Omental fat pad (tissue), 4 donors: ENCODE measurements around the gene TSNAXIP1. TPM values are rescaled to one million over a fixed set of nuclear protein-coding genes. Genes with fewer than 3 reads are reported as not detected.
A peak's percentile ranks its signal among the peaks of the same experiment; 100 is the strongest.

ENCODE experiments used
- ATAC-seq: fragments of 150-250 bp; one replicate; pipeline ENCODE4 v1.9.1; 2016; ENCODE audit warnings: mild to moderate bottlenecking, moderate library complexity; ENCODE audit not compliant: low FRiP score
- DNase-seq: peaks from one replicate; pipeline ENCODE4 v3.0.0-alpha.2; 2019; ENCODE audit warnings: low spot score
- total RNA-seq, 4 donors: library from RNA; depleted of rRNA; stranded (reverse); fragments of >200 nt; gene quantifications; one replicate each; pipeline ENCODE4 v1.1.0, GENCODE V29; 2016
- TF ChIP-seq, protein P1 (sequence below), 3 donors: fragments of 450-650 bp; IDR thresholded peaks; one replicate each; pipeline ENCODE4 v1.5.1; 2016 to 2017; ENCODE audit warnings: antibody characterized with exemption in 3 of 3, mild to moderate bottlenecking in 3 of 3, moderate library complexity in 2 of 3

The TSNAXIP1 gene
- total RNA-seq, 4 donors from 2014 or later: 0.60 to 1.9 (median 1.1) TPM

DNA sequence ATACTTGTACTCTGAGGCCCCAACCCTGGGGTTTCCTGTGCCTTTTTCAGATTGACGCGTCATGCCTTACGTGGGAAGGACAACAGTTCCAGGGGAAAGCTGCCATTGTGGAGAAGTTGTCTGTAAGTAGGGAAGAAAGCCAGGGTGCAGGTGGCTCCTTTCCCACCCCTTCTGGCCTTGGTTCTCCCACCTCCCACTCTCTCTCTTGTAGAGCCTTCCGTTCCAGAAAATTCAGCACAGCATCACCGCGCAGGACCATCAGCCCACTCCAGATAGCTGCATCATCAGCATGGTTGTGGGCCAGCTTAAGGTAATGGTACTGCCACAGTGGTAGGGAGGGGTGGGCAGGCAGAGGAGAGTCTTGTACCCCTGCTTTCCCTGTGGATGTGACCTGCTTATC is 61.6 kb downstream of the TSNAXIP1 start:
- DNase-seq: no peak
- TF ChIP-seq, protein P1, sequence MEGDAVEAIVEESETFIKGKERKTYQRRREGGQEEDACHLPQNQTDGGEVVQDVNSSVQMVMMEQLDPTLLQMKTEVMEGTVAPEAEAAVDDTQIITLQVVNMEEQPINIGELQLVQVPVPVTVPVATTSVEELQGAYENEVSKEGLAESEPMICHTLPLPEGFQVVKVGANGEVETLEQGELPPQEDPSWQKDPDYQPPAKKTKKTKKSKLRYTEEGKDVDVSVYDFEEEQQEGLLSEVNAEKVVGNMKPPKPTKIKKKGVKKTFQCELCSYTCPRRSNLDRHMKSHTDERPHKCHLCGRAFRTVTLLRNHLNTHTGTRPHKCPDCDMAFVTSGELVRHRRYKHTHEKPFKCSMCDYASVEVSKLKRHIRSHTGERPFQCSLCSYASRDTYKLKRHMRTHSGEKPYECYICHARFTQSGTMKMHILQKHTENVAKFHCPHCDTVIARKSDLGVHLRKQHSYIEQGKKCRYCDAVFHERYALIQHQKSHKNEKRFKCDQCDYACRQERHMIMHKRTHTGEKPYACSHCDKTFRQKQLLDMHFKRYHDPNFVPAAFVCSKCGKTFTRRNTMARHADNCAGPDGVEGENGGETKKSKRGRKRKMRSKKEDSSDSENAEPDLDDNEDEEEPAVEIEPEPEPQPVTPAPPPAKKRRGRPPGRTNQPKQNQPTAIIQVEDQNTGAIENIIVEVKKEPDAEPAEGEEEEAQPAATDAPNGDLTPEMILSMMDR (IDR thresholded peaks at IDR 0.05): no peak
- no peak for ATAC-seq

DNA sequence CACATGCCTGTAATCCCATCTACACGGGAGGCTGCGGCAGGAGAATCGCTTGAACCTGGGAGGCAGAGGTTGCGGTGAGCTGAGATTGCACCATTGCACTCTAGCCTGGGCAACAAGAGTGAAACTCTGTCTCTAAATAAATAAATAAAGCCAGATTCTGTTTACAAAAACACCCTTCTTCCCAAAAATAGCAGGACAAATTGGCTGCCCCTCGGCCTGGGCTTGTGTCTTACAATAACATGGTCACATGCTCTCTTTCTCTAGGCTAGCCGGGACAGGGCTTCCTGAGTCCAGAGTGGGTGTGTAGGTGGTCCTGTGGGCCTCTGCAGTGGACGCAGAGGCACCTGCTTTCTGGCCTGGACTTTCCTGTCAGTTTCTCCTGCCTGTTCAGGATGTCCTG is 63.0 kb downstream of the TSNAXIP1 start:
- TF ChIP-seq, protein P1 (IDR thresholded peaks at IDR 0.05): no peak
- DNase-seq (no peak), ATAC-seq (no peak)

DNA sequence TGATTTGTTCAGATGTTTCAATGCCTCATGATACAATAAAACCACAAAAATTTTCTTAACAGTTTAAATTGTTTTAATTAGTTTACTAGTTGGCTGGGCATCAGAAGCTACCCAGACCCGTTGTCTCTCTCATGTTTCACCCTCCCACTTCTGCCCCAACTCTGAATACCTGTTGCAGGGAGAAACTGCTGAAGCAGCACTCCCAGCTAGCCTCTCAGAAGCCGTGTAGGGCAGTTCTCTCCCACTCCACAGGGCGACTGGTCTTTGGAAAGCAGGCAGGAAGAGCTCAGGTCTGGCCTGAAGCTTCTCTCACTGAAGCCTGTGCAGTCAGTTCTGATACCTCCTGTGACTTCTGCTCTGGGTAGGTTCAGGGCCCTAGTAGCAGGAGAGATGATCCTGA is 64.6 kb downstream of the TSNAXIP1 start:
- ATAC-seq: no peak
- TF ChIP-seq, protein P1 (IDR thresholded peaks at IDR 0.05): no peak
- DNase-seq: no peak

DNA sequence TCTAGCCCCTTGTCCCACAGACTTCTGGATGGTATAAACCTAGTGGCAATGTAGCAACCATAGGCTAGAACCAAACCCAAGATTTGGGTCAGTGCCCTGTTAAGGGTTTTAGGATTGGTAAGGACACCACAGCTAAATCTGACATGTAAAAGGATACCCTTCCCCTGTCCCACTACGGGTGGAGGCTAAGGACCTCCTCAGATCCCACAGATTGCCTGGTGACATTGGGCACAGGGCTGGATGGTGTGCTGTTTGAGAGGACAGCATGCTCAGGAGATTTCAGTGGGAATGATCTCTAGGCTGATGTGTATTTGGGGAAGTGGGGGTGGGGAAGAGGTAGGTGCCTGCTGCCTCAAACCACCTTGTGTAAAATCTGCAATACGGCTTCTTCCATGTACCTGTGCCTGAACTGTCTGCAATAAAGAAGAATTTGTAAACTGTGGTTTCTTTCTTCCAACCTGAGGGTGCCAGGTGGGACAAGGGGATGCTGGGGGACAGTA is 65.5 kb downstream of the TSNAXIP1 start:
- ATAC-seq: no peak
- DNase-seq: no peak
- TF ChIP-seq, protein P1 (IDR thresholded peaks at IDR 0.05): no peak

DNA sequence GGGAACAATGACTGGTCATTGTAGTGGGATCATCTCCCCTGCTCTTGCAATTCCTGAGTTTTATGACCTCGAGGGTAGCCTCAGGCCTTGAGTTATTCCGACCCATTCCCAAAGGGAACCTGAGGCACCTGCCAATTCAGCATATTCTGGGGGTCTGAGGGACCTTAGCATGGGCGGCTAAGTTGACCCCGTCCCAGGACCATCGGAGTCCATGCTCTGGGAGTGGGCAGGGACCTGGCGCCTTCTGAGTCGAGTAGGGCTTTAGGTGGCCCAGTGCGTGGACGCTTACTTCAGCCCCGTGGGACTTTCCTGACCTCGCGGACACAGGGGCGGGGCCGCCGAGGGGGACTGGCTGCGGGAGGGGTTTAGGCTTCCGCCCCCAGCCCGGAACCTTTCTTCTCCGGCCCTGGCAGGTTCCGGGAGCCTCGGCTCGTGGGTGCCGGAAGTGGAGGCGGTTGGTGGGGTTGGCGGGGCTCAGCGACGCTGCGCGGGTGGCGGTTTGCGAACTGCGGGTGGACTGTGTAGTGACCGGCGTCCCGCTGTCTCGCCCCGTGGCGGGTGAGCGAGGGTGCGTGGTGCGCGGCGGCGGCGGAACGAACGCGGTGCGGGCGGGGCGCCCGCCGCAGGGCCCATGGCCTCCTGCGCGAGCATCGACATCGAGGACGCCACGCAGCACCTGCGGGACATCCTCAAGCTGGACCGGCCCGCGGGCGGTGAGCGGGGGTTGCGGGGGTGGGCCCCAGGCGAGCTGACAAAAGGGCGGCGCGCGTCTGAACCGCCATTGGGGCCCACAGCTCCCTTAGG is 66.1 kb downstream of the TSNAXIP1 start, which contains the start of gene EDC4:
Gene EDC4 (plus strand): TSS at position 422 of the 804 bp plus-strand sequence. CDS start 210 bp downstream, at position 632.
- TF ChIP-seq, protein P1 (IDR thresholded peaks at IDR 0.05): no peak
- DNase-seq (peak; percentile 61), ATAC-seq (peak; percentile 94)

DNA sequence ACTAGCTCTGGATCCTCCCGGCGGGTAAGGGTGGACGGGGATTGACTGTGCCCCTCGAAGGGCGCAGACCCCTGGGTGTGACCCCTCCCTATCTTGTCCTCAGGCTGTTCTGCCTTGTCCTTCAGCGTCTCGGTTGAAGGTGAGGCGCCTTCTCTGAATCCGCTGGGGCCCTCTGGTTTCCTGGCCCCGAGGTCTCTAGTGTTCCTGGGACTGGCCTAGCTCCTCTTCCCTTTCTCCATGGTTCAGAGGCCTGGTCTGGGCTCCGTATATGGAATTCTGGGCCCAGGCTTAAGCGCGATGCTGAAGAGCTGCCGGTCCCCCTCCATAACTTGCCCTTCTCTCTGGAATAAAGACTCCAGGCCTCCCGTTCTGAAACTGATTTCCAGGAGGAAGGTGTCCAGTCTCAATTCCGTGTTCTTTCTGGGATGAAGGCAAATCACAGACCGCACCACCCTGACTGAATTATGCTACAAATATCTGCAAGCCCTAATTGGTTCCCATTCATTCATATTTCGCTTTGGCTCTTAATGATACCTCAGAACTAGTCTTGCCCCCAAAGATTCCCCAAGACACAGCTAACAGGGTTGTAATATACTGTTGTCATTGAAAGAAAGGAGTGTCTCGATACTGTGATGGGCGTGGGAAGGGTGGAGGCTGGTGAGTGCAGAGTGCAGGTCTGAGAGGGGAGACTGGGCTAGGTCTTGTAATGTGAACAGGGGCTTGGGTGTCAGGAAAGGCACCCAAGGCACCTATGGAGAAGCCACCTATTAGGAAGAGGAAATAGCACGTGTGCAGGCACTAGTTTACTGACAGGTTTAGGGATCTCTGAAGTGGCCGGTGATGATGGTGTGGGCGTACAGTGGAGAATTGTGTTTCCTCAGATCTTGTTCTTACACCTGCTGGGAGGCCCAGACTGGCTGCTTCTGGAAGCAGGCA is 67.0 kb downstream of the TSNAXIP1 start:
- no peak for DNase-seq
- TF ChIP-seq, protein P1 (IDR thresholded peaks at IDR 0.05): no peak
- peak; percentile 9 for ATAC-seq
